ENCODE results near the gene TEN1. TPM values are rescaled to one million over a fixed set of nuclear protein-coding genes. Genes with fewer than 3 reads are reported as not detected.
"Not testable (repeated sequence)": the region's sequence is repeated elsewhere in the genome, so short reads cannot be mapped to it uniquely, and the experiment has no call there.

The TEN1 gene
- total RNA-seq, 1 donor from 2014 or later, result 9.6 TPM

GRCh38 chr17:75975187-75975586 is 3.9 kb upstream of the TEN1 start:
- DNase-seq (ENCODE audit: low spot score); intact Hi-C loops (cut with DNase I): not testable (repeated sequence)

GRCh38 chr17:75975757-75976174 is 3.3 kb upstream of the TEN1 start:
- DNase-seq (ENCODE audit: low spot score), result no peak
- intact Hi-C loops (cut with DNase I), result no loop called here

- DNase-seq (ENCODE audit: low spot score), result no peak
- intact Hi-C loops (cut with DNase I), result no loop called here
Observed at GRCh38 chr17:75976175-75976848, 2.7 kb upstream of the TEN1 start.

- intact Hi-C loops (cut with DNase I), result loop anchor here (2.0 kb wide), 1 partner anchor 39 kb away; the partner anchor contains the start of gene FBF1
- DNase-seq (ENCODE audit: low spot score), result no peak
Observed at GRCh38 chr17:75979705-75980187, 706 bp downstream of the TEN1 start.

GRCh38 chr17:75980188-75981018 is 1.4 kb downstream of the TEN1 start:
- intact Hi-C loops (cut with DNase I), result no loop called here
- no peak for DNase-seq (ENCODE audit: low spot score)

DNA sequence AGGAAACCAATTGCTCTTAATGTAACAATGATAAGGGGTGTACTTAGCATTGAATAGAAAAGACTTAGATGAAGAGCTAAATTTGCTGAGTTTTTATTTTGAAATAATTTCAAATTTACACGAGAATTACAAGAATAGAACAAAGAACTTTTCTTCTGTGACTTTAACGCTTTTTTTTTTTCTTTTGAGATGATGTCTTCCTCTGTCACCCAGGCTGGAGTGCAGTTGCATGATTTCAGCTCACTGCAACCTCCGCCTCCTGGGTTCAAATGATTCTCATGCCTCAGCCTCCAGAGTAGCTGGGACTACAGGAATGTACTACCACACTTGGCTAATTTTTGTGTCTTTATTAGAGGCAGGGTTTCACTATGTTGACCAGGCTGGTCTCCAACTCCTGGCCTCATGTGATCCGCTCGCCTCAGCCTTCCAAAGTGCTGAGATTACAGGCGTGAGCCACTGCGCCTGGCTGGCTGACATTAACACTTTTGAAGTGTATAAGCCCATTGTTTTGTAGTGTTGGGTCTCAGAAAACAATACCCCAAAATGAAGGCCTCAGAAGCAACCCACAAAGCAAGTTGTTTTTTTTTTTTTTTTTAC is 2.1 kb downstream of the TEN1 start:
- DNase-seq (ENCODE audit: low spot score), result no peak
- intact Hi-C loops (cut with DNase I), result no loop called here

DNA sequence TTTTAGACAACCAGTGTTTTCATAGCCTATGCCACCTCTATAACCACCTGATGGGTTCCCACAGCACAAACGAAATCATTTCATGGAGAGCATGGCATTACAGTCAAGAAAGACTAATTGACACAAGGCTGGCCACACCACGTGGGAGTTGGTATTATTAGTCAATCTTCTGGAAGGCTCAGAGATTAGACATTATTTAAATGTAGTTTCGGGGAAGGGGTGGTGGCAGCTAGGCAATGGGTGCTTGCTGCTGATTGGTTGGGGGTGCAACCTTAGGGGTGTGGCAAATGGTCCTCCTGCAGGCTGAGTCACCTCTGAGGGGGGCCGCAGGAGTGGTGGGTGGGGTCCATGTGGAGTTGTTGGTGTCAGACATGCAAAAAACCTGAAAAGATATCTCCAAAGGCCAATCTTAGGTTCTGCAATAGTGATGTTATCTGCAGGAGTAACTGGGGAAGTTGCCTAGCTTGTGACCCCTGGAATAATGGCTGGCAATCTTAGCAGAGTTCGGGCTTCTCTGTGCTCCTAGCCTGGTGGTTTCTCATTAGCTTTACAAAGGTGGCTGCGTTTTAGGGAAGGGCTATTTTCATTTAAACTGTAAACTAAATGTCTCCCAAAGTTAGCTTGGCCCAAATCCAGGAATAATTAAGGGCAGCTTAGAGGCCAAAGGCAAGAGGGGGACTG is 4.6 kb downstream of the TEN1 start:
- DNase-seq (ENCODE audit: low spot score), result no peak
- intact Hi-C loops (cut with DNase I), result no loop called here

GRCh38 chr17:75985986-75986385 is 6.9 kb downstream of the TEN1 start:
- DNase-seq (ENCODE audit: low spot score), result no peak
- intact Hi-C loops (cut with DNase I), result no loop called here

DNA sequence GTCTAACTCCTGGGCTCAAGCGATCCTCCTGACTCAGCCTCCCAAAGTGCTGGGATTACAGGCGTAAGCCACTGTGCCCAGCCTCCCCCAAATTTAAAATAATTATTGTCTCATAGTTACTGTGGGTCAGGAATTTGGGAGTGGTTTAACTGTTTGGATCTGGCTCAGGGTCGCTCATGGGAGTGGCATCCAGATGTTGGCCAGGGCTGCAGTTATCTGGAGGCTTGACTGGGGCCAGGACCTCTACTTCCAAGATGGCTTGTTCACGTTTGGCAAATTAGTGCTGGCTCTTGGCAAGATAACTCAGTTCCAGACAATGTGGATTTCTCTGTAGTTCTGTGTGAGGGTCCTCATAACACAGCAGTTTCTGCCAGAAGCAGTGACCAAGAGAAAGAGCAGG is 8.0 kb downstream of the TEN1 start:
- intact Hi-C loops (cut with DNase I), result no loop called here
- no peak for DNase-seq (ENCODE audit: low spot score)

GRCh38 chr17:75991396-75991795 is 12.4 kb downstream of the TEN1 start:
- intact Hi-C loops (cut with DNase I), result no loop called here
- DNase-seq (ENCODE audit: low spot score), result no peak

DNA sequence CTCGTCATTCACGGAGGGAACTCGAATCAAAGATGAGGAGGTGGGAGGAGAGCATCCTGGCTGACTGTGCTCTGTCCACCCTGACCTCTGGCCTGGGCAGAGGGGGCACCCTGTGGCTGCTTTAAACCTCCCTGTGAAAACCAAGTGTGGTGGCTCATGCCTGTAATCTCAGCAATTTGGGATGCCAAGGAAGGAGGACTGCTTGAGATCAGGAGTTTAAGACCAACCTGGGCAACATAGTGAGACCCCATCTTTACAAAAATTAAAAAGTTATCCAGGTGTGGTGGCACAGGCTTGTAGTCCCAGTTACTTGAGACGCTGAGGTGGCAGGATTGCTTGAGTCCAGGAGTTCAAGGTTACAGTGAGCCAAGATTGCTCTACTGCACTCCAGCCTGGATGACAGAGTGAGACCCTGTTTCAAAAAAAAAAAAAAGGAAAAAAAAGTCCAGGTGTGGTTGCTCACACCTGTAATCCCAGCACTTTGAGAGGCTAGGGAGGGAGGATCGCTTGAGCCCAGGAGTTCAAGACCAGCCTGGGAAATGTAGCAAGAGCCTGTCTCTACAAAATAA is 15.8 kb downstream of the TEN1 start:
- intact Hi-C loops (cut with DNase I), result no loop called here
- no peak for DNase-seq (ENCODE audit: low spot score)

GRCh38 chr17:75995385-75995925 is 16.4 kb downstream of the TEN1 start:
- intact Hi-C loops (cut with DNase I), result no loop called here
- no peak for DNase-seq (ENCODE audit: low spot score)

DNA sequence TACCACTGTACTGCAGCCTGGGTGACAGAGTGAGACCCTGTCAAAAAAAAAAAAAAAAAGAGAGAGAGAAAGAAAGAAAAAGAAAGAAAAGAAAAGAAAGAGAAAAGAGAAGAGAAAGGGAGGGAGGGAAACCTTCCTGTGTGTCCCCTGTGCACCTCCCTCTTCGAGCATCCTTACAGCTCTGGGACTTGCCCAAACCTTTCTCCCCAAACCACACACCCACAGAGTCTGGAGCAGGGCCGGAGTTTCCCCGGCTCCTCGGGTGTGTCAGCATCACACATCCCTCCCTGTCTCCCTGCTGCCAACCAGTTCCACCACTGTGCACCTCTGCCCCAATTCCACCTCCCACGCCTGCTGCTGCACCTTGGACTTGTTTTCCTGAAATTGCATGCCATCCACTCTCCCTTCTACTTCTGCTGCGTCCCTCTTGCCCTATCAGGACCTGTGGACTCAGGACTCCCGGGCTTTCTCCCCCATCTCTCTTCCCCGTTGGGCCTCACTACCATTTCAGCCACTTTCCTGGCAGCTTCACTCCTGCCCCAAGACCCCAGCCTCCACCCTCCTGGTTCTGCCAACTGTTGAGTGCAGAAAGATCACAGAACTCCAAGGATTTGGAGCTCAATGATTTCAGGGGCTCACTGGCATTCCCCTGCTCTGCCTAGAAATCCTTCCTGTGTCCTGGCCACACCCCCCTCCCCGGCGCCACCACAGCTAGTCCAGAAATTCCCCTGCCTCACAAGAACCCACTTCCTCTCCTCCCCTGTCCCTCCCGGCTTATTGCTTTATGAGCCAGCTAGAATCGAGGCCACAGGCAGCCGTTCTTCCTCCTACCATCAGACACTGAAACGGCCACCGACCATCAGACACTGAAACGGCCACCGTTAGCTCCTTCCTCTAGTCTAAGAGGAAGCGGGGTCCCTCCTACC is 17.9 kb downstream of the TEN1 start:
- no peak for DNase-seq (ENCODE audit: low spot score)
- intact Hi-C loops (cut with DNase I), result no loop called here

- DNase-seq (ENCODE audit: low spot score), result no peak
- intact Hi-C loops (cut with DNase I), result no loop called here
Observed at GRCh38 chr17:75998327-75998795, 19.3 kb downstream of the TEN1 start.

DNA sequence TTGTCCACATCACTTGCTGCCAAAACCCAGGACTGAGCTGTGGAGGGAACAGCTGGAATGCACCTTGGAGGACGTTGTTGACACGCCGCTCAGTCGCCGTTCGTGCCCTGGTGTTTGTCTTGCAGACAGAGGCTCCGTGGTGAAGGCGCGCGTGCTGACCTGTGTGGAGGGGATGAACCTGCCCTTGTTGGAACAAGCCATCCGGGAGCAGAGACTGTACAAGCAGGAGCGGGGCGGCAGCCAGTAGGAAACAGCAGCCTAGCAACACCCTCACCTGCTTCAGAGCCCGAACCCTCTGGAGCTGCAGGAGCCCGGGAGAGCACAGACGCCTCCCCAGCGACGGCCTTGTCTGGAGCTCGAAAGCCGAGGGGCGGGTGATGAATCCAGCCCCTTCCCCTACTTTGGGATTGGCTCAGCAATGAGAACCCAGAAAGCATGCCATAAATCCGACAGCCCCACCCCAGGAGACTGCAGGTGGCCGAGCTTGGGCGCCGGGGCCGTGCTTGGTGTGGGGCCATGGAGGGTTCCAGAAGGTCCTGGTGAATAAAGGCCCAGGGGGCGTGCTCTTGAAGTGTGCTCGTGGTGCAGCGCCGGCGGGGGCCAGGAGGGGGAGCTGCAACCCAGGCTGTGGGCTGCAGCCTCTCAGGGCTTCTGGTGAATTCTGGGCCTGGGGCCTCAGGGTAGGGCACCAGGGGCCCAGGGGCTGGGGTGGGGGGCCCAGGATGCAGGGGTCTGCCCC is 21.1 kb downstream of the TEN1 start:
- intact Hi-C loops (cut with DNase I), result no loop called here
- no peak for DNase-seq (ENCODE audit: low spot score)

GRCh38 chr17:76000755-76001521 is 21.9 kb downstream of the TEN1 start, which contains the start of gene CDK3:
Gene CDK3, plus strand, starts transcription at chr17:76000855. Its CDS starts 571 bp downstream, at chr17:76001426.
- DNase-seq (ENCODE audit: low spot score), result no peak

GRCh38 chr17:76002100-76002499 is 23.1 kb downstream of the TEN1 start:
- intact Hi-C loops (cut with DNase I), result no loop called here
- DNase-seq (ENCODE audit: low spot score), result no peak

More at GRCh38 chr17:76000755-76001521, 21.9 kb downstream of the TEN1 start, which contains the start of gene CDK3:
- intact Hi-C loops (cut with DNase I), result no loop called here
